ENCODE results near the gene STRADA.

DNA sequence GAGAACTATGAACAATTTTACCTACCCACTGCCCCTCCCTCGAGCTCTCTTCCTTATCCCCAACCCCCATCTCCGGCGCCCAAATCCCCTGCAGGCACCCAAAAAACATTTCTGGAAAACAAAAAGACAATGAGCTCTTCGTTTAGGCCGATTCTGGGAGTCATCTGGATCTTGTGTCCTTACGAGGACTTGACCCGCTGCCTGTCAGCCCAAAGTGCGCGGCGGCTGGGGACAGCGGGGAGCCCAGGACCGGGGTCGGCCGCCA is 524 bp downstream of the STRADA start:
- TF ChIP-seq POLR2A (IDR thresholded peaks at IDR 0.05) (no peak), POLR2AphosphoS5 (IDR thresholded peaks at IDR 0.05) (no peak), EP300 (IDR thresholded peaks at IDR 0.05) (no peak)
- TF ChIP-seq, protein P1, sequence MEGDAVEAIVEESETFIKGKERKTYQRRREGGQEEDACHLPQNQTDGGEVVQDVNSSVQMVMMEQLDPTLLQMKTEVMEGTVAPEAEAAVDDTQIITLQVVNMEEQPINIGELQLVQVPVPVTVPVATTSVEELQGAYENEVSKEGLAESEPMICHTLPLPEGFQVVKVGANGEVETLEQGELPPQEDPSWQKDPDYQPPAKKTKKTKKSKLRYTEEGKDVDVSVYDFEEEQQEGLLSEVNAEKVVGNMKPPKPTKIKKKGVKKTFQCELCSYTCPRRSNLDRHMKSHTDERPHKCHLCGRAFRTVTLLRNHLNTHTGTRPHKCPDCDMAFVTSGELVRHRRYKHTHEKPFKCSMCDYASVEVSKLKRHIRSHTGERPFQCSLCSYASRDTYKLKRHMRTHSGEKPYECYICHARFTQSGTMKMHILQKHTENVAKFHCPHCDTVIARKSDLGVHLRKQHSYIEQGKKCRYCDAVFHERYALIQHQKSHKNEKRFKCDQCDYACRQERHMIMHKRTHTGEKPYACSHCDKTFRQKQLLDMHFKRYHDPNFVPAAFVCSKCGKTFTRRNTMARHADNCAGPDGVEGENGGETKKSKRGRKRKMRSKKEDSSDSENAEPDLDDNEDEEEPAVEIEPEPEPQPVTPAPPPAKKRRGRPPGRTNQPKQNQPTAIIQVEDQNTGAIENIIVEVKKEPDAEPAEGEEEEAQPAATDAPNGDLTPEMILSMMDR (IDR thresholded peaks at IDR 0.05) = no peak

All from gastroesophageal sphincter (tissue), 3 donors.